ENCODE data around the gene ARHGAP27.
"Not testable (repeated sequence)": the region's sequence is repeated elsewhere in the genome, so short reads cannot be mapped to it uniquely, and the experiment has no call there.

Gene ARHGAP27

DNA sequence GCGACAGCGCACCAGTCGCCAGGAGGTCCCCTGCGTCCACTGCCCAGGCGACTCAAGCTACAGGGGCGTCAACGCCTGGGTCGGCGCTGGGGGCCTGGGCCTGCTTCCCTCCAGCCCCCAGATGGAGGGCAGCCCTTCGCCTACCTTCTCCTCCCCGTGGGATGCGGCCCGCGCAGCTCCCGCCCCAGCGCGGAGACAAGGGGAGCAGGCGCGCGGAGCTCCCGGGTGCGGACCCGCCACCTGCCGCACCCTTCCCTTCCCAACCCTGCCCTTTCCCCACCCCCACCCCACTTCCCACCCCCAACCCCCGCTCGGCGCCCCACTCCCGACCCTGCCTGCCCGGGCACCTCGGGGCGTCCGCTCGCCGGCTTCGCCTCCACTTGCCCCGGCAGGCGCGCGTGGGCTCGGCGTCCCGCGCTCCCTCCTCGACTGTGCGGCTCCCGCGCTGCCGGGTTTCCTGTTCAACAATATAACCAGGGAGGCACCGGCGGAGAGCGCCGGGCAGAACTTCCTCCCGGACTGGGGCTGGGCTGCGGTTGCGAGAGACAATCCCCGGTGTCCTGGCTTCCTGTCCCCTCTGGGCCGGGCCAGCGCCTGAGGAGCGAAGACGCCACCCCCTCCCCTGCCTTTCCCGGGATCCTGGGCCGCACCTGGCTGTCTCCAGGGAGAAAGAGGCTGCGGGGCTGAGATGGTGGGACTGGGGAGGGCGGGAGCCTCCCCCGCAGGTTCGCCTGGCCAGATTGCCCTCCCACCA lies at the start of gene ARHGAP27:
ARHGAP27 (minus strand) TSS at position 466 of the 754 bp plus-strand sequence. CDS start 2,591 bp downstream, outside the sequence.
- Mint-ChIP-seq H3K36me3 (ENCODE audit: low read depth) (peaks cover 15% of the 10 kb centered on the region), H3K27me3 (peaks cover 9% of the 10 kb centered on the region), H3K4me1 (ENCODE audit: low read depth) (peaks cover 24% of the 10 kb centered on the region), H3K27ac (no peak within 1 kb of the TSS), H3K9me3 (no peaks in the 10 kb centered on the region), H3K4me3 (peak within 1 kb of the TSS; percentile 73)
- DNase-seq: no peak

DNA sequence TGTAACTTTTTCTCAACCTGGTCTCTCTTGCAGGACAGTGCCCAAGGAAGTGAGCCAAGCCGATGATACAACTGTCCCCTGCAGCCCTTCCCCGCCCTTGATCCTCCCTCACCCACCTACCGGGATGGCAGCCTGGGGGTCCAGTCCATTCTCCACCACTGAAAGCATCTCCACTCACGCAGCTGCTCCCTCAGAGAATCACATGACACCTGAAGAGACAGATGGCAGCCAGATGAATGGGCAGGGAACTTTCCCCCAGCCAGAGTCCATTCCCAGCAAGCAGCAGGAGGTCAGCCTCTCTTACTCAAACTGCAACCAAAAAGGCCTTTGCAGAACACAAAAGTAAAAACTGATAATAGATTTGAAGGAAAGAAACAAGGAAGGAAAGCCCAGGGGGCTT lies 49.6 kb upstream of the ARHGAP27 start:
- H3K4me3 Mint-ChIP-seq, H3K27ac Mint-ChIP-seq, DNase-seq, H3K27me3 Mint-ChIP-seq, H3K9me3 Mint-ChIP-seq: not testable (repeated sequence)
- Mint-ChIP-seq H3K36me3 (ENCODE audit: low read depth) (peaks cover 15% of the 10 kb centered on the region), H3K4me1 (ENCODE audit: low read depth) (peaks cover 12% of the 10 kb centered on the region)

GRCh38 chr17:45475436-45475835 lies 42.8 kb upstream of the ARHGAP27 start:
- not testable (repeated sequence) for H3K4me1 Mint-ChIP-seq (ENCODE audit: low read depth); H3K9me3 Mint-ChIP-seq; H3K27ac Mint-ChIP-seq; DNase-seq; H3K27me3 Mint-ChIP-seq; H3K4me3 Mint-ChIP-seq
- peaks cover 50% of the 10 kb centered on the region for H3K36me3 Mint-ChIP-seq (ENCODE audit: low read depth)

DNA sequence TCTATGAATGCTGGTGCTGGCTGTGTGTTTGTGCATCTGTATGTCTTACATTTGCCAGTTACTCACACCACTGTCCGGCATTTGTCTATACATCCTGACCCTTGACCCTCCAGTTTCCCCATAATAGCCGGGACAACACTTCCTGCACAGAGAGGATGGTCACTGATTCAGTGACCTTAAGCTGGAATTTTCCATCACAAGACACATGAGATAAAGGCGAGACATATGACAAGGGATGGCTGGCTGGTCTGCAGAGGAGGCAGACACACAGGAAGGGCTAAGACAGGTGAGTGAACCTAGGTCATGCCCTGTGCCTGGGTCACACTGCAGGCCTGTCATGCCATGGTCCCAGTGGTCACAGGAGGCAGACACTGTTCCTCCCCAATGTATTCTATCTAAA lies 39.6 kb upstream of the ARHGAP27 start:
- not testable (repeated sequence) for H3K4me3 Mint-ChIP-seq; DNase-seq; H3K4me1 Mint-ChIP-seq (ENCODE audit: low read depth); H3K9me3 Mint-ChIP-seq; H3K27ac Mint-ChIP-seq; H3K27me3 Mint-ChIP-seq
- peaks cover 46% of the 10 kb centered on the region for H3K36me3 Mint-ChIP-seq (ENCODE audit: low read depth)

- H3K4me1 Mint-ChIP-seq (ENCODE audit: low read depth); H3K9me3 Mint-ChIP-seq; H3K4me3 Mint-ChIP-seq; H3K27me3 Mint-ChIP-seq; DNase-seq; H3K27ac Mint-ChIP-seq: not testable (repeated sequence)
- H3K36me3 Mint-ChIP-seq (ENCODE audit: low read depth): peaks cover 34% of the 10 kb centered on the region
Observed at GRCh38 chr17:45469204-45469563, 36.5 kb upstream of the ARHGAP27 start.

GRCh38 chr17:45468293-45469203 lies 35.9 kb upstream of the ARHGAP27 start:
- not testable (repeated sequence) for H3K27ac Mint-ChIP-seq, H3K4me3 Mint-ChIP-seq

GRCh38 chr17:45461524-45462327 lies 29.1 kb upstream of the ARHGAP27 start:
- H3K9me3 Mint-ChIP-seq, DNase-seq, H3K27me3 Mint-ChIP-seq, H3K4me3 Mint-ChIP-seq: not testable (repeated sequence)
- Mint-ChIP-seq H3K36me3 (ENCODE audit: low read depth) (peaks cover 25% of the 10 kb centered on the region), H3K27ac (peak overlapping the region; percentile 80), H3K4me1 (ENCODE audit: low read depth) (peaks cover 15% of the 10 kb centered on the region)

More at GRCh38 chr17:45468293-45469203, 35.9 kb upstream of the ARHGAP27 start:
- H3K9me3 Mint-ChIP-seq; H3K27me3 Mint-ChIP-seq; H3K4me1 Mint-ChIP-seq (ENCODE audit: low read depth); DNase-seq: not testable (repeated sequence)
- H3K36me3 Mint-ChIP-seq (ENCODE audit: low read depth): peaks cover 33% of the 10 kb centered on the region

DNA sequence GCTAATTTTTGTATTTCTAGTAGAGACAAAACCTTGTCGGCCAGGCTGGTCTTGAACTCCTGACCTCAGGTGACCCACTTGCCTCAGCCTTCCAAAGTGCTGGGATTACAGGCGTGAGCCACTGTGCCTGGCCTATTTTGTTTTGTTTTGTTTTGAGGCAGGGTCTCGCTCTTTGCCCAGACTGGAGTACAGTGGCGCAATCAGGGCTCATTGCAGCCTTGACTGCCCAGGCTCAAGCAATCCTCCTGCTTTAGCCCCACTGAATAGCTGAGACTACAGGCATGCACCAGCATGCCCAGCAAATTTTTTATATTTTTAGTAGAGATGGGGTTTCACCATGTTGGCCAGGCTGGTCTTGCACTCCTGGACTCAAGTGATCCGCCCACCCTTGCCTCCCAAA lies 27.8 kb upstream of the ARHGAP27 start:
- H3K27me3 Mint-ChIP-seq, H3K27ac Mint-ChIP-seq, H3K4me3 Mint-ChIP-seq, DNase-seq, H3K9me3 Mint-ChIP-seq: not testable (repeated sequence)
- Mint-ChIP-seq H3K36me3 (ENCODE audit: low read depth) (peaks cover 32% of the 10 kb centered on the region), H3K4me1 (ENCODE audit: low read depth) (peaks cover 15% of the 10 kb centered on the region)

GRCh38 chr17:45454341-45454740 lies 21.7 kb upstream of the ARHGAP27 start:
- DNase-seq; H3K4me3 Mint-ChIP-seq; H3K4me1 Mint-ChIP-seq (ENCODE audit: low read depth); H3K27ac Mint-ChIP-seq; H3K27me3 Mint-ChIP-seq; H3K9me3 Mint-ChIP-seq: not testable (repeated sequence)
- peaks cover 42% of the 10 kb centered on the region for H3K36me3 Mint-ChIP-seq (ENCODE audit: low read depth)

GRCh38 chr17:45453731-45454130 lies 21.1 kb upstream of the ARHGAP27 start:
- peaks cover 40% of the 10 kb centered on the region for H3K36me3 Mint-ChIP-seq (ENCODE audit: low read depth)
- H3K4me1 Mint-ChIP-seq (ENCODE audit: low read depth); H3K27ac Mint-ChIP-seq; H3K27me3 Mint-ChIP-seq; H3K9me3 Mint-ChIP-seq; H3K4me3 Mint-ChIP-seq; DNase-seq: not testable (repeated sequence)

GRCh38 chr17:45453225-45453534 lies 20.5 kb upstream of the ARHGAP27 start:
- H3K4me3 Mint-ChIP-seq; DNase-seq; H3K27ac Mint-ChIP-seq; H3K9me3 Mint-ChIP-seq; H3K27me3 Mint-ChIP-seq; H3K4me1 Mint-ChIP-seq (ENCODE audit: low read depth): not testable (repeated sequence)
- peaks cover 43% of the 10 kb centered on the region for H3K36me3 Mint-ChIP-seq (ENCODE audit: low read depth)

GRCh38 chr17:45452329-45453224 lies 19.9 kb upstream of the ARHGAP27 start:
- H3K4me3 Mint-ChIP-seq; H3K9me3 Mint-ChIP-seq; DNase-seq; H3K27ac Mint-ChIP-seq; H3K27me3 Mint-ChIP-seq; H3K4me1 Mint-ChIP-seq (ENCODE audit: low read depth): not testable (repeated sequence)
- peaks cover 46% of the 10 kb centered on the region for H3K36me3 Mint-ChIP-seq (ENCODE audit: low read depth)

GRCh38 chr17:45451660-45452059 lies 19.0 kb upstream of the ARHGAP27 start:
- not testable (repeated sequence) for H3K27ac Mint-ChIP-seq; DNase-seq; H3K27me3 Mint-ChIP-seq; H3K9me3 Mint-ChIP-seq; H3K4me3 Mint-ChIP-seq; H3K4me1 Mint-ChIP-seq (ENCODE audit: low read depth)
- peaks cover 46% of the 10 kb centered on the region for H3K36me3 Mint-ChIP-seq (ENCODE audit: low read depth)

DNA sequence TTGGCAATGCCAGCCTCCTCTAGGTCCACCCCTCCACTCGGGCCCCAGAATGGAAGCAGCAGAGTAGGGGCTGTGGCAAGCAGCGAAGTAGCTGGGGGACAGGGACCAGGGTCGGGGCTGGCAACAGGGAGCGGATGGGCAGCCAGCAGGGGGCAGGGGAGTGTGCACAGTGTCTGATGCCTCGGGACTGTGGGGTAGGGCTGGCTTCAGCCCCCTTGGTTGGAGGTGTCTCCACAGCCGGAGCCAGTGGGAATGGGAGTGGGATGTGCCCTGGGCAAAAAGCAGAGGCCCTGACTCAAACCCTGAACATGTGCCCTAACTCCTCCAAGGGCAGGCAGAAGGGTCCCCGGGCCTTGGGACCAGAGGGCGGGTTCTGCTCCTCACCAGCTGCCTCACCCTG lies 18.5 kb upstream of the ARHGAP27 start:
- no peak overlapping the region for H3K4me3 Mint-ChIP-seq
- peaks cover 44% of the 10 kb centered on the region for H3K36me3 Mint-ChIP-seq (ENCODE audit: low read depth)
- peaks cover 5% of the 10 kb centered on the region for H3K4me1 Mint-ChIP-seq (ENCODE audit: low read depth)
- H3K9me3 Mint-ChIP-seq: no peaks in the 10 kb centered on the region
- no peaks in the 10 kb centered on the region for H3K27me3 Mint-ChIP-seq
- no peak overlapping the region for H3K27ac Mint-ChIP-seq
- DNase-seq: no peak
